Measurements from ENCODE around the gene LLGL2.

DNA sequence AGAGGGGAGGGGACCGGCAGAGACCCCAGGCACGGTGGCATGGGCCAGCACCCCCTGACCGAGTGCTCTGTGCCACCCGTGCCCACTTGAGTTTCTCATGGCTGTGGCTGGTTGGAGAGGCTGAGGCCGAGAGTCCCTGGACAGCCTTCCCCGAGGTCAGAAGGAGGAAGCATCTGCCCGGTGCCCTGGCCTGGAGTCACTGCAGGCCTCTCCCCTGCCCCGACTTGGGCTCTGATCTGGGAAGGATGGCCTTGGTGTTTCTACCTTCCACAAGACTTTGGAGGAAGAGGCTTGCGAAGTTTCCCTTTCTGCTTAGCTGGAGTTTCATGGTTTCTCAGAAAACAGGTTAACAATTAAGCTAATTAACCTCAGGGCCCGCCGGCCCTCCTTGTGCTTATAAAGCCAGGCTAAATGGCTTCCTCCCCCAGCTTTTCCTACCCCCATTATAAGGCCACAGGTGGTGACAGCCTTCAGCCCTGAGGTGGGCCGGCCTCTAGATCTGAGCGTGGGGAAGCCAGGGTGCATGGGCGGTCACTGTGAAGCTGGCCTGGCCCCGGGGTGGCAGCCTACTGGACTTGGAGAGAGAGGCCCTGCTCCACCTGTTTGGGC is 17.3 kb downstream of the LLGL2 start:
- no peak for TF ChIP-seq CTCF (IDR thresholded peaks at IDR 0.05)
- no peak for TF ChIP-seq POLR2A (IDR thresholded peaks at IDR 0.05)

Measured in esophagus squamous epithelium (tissue), 4 donors.